NK-92 treated with Interleukin-12 subunit alpha and Interleukin-12 subunit beta, amount 100 ng/mL, for 24 hours (cell line): Measurements from ENCODE around the gene C2CD2L.
A peak's percentile ranks its signal among the peaks of the same experiment; 100 is the strongest.
"Not testable (repeated sequence)": the region's sequence is repeated elsewhere in the genome, so short reads cannot be mapped to it uniquely, and the experiment has no call there.

Source experiments
- DNase-seq: peaks from one replicate; lab custom pipeline; 2025; lab: John Stamatoyannopoulos, UW

The C2CD2L gene

DNA sequence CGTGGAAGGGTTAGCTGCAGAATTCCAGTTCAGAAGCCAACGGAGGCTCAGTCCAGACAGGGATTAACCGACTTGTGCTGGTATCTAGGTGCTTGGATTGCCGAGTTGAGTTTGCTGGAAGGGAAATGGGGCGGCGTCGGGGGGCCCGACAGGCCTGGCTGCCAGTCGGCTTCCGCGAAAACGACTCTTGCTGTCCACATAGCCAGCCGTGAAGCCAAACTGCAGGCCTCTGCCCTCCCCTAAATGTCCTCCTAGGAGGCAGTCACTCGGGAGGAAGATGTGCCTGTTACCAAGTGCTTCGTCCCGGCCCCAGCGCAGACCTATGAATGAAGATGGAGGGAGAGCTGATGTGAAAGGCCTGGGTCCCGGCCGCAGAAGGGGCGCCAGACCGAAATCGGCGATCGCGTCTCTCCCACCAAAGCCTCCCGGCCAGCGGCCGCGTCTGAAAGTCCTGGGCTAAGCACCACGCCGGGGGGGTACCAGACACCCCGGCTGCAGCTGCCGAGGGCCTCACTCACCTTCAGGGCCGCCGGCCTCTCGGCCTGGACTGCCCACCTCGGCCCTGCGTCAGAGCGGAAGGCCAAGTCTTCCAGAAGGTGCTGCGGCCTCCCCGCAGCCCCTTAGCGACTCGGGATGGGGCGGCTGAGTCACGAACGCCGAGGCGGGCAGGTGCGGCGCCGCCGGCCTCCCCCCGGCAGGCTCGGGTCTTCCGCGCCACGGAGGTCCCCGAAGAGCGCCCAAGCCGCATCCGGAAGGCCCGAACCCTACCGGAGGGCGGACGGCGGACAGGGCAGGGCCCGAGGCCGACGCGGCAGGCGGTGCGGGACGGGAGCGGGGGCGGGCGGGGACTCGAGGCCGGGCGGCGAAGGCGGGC, 13.0 kb upstream of the C2CD2L start:
- peak; percentile 78 for DNase-seq

DNA sequence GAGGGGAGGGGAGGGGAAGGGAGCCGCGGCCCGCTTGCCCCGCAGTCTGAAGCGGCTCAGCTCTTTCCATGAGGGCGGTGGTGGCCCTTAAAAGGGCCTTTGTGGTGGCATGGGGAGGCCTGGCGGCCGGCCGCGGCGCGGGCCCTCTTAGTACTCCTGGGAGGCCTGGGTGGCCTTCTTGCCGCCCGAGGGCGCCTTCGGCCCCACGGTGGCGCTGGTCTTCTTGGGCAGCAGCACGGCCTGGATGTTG, 12.4 kb upstream of the C2CD2L start:
- DNase-seq: peak; percentile 78

- DNase-seq: peak; percentile 99
Measured at GRCh38 chr11:119095066-119095880, 11.9 kb upstream of the C2CD2L start.

GRCh38 chr11:119099711-119100110, 7.4 kb upstream of the C2CD2L start:
- no peak for DNase-seq

DNA sequence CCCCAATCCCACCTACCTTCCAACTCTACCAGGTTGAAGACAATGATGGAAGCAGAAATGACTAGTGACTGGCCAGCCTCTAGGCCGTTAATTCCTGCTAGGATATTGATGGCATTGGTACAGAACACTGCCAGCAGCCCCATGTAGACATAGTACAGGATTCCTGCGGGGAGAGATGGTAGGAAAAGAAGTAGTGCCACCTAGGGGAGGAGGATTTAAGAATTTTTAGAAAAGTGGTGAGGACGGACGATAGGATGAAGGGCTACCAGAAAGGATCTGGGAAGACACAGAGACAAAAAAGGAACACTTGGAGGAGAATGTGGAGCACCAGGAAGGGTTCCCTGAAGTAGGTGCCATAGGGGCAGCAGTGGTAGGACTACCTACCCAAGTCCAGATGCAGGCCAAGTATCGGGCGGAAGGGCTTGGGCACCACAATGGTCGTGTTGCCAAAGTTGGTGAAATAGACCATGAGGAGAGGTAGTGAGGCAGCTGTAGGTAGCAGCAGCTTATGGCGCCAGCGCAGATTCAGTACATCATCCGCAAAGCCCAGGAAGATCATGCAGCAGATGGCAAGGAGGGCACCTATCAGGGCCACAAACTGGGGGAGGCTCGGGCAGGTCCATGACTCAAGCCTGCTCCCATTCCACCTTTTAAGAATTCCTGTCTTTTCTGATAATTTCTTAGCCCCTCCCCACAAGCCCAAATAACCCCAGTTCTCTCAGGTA, 6.7 kb upstream of the C2CD2L start:
- DNase-seq: no peak

DNA sequence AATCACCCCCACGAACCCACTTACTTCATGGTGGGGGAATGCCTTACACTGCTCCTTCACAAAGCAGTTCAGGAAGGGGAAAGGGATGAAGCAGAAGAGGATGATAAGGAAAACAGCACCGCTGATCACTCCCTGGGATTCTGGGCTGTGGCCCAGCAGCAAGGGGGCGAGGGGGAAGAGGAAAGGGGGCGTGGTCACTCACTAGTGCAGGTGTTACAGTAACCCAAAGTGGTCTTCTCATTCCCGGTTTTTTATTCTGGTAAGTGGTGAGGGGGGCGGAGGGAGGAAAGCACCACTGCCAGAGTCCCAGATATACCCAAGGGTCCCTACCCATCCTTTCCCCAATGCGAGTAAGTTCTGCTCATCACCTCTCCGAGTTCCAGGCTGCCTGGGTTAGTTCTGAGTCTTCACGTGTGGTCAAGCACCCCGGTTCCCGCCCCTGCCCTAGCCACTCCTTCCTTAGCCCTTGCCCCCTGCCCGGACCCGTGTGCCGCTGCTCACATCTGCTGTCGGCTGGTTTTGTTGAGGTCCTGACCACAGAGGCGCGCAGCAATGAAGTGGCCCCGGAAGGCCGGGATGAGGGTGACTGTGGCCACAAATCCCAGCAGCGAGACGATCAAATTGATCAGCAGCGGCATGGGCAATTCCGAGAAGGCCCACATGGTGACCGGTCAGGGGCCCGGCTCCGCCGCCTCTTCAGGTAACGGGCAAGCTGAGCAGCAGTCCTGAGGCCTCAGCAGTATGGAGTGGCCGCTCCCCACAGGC, 6.0 kb upstream of the C2CD2L start:
- DNase-seq: peak; percentile 58

GRCh38 chr11:119101759-119102423, 5.3 kb upstream of the C2CD2L start, which contains the start of gene DPAGT1:
TSS of gene DPAGT1 (minus strand) at chr11:119101853. CDS start at chr11:119101655, 198 bp downstream.
- DNase-seq: peak; percentile 81

- not testable (repeated sequence) for DNase-seq
Measured at GRCh38 chr11:119103161-119103664, 3.9 kb upstream of the C2CD2L start.

GRCh38 chr11:119103793-119104192, 3.4 kb upstream of the C2CD2L start:
- no peak for DNase-seq

- DNase-seq: no peak
Measured at GRCh38 chr11:119107538-119108145, 498 bp downstream of the C2CD2L start.

GRCh38 chr11:119108146-119108856, 1.2 kb downstream of the C2CD2L start:
- DNase-seq: no peak

DNA sequence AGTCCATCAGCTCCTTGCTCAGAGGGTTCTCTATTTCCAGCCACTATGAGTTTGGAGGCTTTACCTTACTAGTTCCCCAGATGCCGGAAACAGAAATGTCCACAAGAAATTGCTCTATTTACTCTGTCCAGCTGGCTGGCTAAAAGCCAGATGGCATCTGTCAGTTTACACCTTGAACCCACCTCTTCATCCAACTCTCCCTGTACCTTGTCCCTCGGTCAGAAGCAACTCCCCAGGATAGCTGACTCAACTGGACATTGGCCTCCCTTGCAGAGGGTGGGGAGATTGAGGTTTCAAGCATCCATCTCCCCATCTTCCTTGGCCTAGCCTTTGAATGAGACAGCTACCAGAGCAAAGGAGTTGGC, 1.7 kb downstream of the C2CD2L start:
- DNase-seq: no peak

DNA sequence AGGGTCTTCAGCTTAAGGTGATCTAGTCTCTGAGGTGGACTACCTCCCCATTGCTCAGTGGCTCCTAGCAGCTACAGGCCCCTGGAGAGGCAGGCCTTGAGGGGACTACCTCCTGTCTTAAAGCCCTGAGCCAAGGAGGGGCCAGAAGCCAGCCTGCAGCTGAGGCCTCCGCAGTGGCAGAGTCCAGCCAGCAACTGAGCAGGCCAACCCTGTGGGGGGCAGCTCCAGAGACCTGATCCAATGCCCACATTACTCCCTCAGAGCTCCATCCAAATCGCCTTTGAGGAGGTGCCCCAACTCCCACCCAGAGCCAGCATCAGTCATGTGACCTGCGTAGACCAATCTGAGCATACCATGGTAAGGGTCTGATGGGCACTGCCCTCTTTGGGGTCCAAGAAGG, 2.7 kb downstream of the C2CD2L start:
- no peak for DNase-seq

DNA sequence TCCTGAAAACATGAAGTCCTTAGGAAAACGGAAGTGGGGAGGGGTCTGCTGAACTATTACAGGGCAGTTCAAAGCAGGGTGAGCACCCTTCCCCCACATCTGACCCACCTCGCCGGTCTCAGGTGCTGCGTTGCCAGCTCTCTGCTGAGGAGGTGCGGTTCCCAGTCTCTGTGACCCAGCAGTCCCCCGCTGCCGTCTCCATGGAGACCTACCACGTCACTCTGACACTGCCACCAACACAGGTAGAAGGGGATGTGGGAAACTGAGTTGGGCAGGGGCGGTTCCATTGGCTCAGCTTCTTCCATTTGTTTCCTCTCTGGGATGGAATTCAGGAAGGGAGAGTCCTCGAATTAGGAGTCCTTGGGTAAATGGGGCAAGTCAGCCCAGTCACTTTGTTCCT, 3.3 kb downstream of the C2CD2L start:
- no peak for DNase-seq

- no peak for DNase-seq
Measured at GRCh38 chr11:119111361-119111925, 4.3 kb downstream of the C2CD2L start.

DNA sequence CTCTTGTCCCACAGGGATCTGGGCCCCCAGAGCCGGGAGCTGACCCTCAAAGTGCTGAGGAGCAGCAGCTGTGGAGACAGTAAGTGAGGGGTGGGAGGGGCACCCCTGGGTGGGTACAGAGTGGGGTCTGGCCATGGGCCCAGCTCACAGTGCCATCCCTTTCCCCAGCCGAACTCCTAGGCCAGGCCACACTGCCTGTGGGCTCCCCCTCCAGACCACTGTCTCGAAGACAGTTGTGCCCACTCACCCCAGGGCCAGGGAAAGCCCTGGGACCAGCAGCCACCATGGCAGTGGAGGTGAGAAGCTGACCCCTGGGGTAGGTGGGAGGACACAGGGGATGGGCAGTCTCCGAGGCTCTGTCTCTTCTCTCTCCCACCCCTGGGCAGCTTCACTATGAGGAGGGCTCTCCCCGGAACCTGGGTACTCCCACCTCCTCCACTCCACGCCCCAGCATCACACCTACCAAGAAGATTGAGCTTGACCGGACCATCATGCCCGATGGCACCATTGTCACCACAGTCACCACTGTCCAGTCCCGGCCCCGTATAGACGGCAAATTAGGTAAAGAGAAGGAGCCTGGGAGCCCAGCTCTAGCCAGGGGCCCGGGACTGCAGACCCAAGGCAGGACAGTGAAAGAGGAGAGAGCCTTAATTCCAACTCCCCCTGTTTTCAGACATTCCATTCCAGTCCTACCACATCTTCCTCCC, 5.3 kb downstream of the C2CD2L start:
- no peak for DNase-seq

DNA sequence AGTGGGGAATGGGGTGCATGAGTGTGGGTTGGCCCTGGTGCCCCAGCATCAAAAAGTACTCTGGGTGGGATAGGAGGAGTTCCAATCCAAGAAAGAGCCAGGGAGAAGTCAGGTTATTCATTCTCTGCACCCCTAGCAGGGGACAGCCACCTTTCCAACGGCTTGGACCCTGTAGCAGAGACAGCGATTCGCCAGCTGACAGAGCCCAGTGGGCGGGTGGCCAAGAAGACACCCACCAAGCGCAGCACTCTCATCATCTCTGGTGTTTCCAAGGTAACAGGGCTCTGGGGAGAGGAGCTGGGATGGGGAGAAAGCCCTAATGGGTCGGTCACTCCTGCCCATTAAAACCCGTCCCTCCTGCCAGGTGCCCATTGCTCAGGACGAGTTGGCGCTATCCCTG, 6.6 kb downstream of the C2CD2L start:
- DNase-seq: no peak

DNA sequence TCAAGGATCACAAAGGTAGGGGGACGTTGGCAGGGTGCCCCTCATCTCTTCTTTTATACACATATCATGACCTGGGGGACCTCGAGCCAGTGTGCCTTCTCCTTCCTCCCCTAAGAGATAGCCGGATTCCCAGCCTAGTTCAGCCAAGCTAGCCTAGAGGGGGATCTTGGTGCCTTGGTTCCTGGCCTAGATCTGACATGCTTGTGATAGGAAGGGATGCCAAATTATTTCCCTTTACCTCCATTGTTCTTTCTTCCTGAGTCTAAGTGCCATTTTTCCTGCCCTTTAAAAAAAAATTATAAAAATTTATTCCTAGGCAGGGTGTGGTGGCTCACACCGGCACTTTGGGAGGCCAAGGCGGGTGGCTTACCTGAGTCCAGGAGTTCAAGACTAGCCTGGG, 7.2 kb downstream of the C2CD2L start:
- DNase-seq: no peak
